CD4-positive, alpha-beta T cell treated with Interleukin-4 for 4 hours (primary cell): Measurements from ENCODE around the gene GRIN2A.

ENCODE experiments used
- DNase-seq: peaks from one replicate; pipeline ENCODE4 v3.0.0-alpha.2; 2020

GRIN2A gene

DNA sequence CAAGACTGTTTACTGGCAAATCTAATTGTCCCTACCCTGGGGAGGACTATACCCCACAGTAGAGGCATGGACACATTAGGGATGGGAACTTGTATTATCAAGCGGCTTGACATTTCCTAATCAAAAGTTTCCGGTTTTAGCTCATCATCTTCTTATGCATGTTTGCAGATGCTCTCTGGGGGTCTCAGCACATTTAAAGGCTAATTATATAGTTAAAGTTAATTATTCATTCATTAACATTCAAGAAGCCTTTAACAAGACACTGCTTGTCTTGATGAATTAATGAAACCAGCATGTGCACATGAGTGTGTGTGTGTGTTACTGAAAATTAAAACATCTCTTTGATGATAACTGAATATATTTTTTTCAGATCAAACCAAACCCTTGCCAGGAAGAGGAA is 377.1 kb downstream of the GRIN2A start:
- DNase-seq, result no peak

DNA sequence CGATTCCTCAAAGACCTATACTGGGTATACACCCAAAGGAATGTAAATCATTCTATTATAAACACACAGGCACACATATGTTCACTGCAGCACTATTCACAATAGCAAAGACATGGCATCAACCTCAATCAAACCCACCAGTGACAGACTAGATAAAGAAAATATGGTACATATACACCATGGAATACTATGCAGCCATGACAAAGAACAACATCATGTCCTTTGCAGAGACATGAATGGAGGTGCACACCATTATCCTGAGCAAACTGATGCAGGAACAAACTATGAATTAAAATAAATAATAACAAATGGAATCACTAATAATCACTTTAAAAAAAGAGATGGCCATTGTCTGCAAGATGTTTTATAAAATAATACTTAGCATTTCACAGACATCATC is 380.1 kb downstream of the GRIN2A start:
- no peak for DNase-seq

DNA sequence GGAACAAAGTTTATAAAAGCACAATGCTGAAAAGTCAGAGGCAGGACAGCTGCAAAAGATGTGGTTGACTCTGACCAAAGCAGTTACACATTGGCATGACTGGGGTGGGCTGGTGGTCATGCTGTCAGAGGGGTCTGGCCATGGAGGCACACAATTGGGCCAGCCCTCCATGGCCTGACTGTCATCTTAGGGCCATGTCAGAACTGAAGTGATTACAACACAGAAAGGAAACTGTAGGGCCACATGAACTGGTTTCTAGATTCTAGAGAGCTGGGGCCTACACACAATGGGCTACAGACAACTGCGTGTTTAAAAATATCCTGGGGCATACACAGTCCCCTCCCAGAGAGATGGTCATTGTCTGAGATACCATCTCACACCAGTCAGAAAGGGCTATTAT is 380.6 kb downstream of the GRIN2A start:
- no peak for DNase-seq

DNA sequence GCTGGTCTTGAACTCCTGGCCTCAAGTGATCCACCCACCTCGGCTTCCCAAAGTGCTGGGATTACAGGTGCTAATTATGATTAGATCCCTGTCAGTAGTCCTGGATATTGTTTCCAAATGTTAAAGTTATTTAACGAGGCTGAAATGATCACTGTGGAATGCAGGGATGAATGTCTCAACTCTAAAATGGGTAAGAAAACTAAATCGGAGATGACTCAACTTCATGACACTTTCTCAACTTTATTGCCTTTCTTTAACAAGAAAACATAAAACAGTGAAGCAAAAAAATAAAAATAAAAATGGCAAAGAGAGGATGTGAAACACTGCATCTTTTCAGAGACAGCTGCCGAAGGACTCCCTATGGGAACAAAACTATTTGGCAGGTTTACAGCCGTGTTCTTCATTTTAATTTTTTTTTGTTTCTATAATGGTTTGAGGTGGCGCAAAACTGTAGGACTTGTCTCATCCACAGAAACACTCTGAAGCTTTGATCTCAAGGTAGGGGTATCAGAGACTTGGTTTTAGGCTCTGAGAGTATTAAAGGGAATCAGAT is 382.0 kb downstream of the GRIN2A start:
- no peak for DNase-seq

GRCh38 chr16:9798952-9799580 is 383.2 kb downstream of the GRIN2A start:
- DNase-seq, result no peak

DNA sequence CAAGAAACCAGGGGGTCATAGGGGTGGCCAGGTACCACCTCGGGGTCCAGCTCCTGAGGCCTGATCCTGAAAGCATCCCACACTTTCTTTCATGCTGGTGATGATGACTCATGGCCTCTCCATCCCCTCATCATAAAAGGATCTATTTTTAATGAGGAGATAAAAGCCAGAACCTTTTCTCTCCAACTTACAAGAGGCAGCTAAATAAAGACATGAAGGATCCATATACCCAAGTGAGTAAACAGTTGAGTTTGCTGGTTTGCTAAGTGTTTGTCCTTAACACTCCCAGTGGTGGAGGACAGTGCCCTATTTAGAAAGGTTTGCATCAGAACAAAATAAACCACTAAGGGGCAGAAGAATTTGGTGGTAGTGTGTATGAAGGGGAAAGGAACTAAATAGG is 383.8 kb downstream of the GRIN2A start:
- no peak for DNase-seq

GRCh38 chr16:9797306-9797705 is 384.9 kb downstream of the GRIN2A start:
- DNase-seq, result no peak

GRCh38 chr16:9793623-9794022 is 388.6 kb downstream of the GRIN2A start:
- no peak for DNase-seq

DNA sequence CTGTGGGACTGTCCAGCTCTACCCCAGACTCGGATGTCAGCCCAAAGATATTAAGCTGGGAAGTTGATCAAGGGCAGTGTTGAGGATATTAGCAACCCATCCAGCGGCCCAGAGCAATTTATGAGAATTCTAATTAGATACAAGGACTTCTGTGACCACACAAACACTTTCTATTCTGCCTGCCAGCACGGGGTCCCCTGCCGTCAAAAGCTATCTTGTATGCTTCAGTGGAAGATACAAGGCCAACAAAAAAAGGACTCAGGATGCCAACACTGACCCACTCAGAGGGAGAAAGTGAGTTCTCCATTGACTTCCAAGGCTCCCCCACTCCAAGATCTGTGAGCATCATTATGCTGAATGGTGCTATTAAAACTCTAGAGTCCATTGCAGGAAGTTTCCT is 390.7 kb downstream of the GRIN2A start:
- no peak for DNase-seq

GRCh38 chr16:9790199-9790598 is 392.0 kb downstream of the GRIN2A start:
- no peak for DNase-seq

DNA sequence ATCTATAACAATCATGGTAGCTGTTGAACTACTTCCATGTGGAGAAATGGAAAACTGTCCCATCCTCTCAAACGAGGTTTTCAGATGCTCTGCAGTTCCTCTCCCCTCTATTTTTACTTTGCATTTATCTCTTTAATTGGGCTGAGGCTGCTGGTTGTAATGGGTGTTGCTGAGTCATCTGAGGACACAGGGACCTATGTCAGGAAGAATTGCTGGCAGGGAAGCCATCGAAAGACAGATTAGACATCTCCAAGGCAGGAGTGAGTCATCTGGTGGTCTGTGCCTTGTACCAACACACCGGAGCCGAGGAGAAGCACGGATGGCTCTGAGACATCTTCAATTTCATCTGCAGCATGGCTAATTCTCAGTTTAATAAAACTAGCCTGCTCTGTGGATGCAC is 394.5 kb downstream of the GRIN2A start:
- no peak for DNase-seq

DNA sequence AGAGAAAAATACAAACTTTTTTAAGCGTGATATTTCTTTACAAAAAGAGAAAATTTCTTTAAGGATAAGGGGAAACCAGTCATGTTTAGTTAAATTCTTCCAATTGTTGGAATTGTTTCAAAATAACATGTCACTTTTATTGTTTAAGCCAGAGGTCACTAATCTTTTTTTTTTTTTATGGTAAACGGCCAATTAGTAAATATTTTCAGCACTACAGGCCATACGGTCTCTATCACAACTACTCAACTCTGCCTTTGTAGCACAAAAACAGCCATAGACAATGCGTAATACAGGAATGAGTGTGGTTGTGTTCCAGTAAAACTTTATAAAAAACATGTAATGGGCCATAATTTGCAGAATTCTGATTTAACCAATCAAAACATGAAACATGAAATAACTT is 401.4 kb downstream of the GRIN2A start:
- DNase-seq, result no peak

DNA sequence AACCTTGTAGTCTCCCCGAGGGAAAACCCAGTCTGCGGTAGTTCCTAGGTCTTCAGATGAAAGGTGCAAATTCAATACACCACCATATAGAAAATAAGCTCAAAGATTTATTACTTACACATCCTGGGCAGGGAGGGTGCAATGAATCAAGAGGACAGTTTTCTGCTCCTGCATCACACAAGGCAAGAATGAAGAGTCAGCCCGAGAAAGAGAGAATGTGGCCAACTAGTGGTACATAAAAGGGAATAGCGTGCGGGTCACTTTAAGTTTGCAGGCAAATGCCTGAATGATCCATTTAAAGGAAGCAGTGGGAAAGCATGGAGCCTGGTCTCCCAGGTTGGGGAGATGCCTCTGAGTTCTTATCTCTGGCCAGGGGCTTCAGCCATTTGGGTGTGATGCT is 403.4 kb downstream of the GRIN2A start:
- DNase-seq, result no peak

- no peak for DNase-seq
Observed at GRCh38 chr16:9775998-9776397, 406.2 kb downstream of the GRIN2A start.

DNA sequence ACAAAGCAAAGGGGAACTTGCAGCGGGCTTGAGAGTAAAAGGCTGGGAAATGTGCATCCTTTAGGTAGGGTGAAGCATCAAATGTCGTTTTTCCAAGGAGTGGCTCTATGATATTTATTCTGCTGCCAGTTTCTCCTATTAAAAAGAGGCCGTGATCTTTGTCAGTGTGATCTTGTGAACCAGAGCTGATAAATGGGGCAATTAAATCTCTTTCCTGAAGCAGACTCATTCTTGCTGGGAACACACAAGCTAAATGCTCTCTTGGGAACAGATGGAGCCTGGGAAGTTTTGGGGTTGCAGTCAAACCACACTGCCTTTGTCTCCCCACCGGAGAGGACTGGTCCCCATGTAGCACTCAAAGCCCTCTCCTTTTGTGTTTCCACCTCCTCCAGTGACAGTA is 408.9 kb downstream of the GRIN2A start:
- DNase-seq, result no peak

DNA sequence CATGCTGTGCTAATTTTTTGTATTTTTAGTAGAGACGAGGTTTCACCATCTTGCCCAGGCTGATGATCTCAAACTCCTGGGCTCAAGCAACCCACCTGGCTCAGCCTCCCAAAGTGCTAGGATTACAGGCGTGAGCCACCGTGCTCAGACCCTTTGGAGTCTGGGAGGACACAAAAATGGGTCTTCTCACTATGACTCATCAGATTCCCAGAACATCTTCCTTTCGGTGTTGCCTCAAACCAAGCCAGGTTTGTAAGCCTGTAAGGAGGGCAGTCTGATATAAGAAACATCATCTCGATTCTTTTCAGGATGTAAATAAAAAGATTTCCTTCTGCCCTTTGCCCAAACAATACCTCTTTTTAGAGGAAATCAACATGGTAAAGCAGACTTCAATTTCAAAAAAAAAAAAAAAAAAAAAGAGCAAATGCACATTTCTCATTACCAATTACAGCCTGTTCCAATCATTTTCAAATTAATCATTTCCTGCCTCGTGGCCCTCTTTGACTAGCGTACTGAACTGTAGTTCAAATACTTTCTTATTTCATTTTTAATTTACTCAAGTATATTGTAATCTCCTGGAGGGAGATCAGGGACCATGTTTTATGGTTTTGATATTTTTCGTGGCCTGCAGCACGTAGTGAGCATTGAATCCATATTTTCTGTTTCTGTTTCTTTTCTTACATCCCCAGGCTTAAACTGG is 409.6 kb downstream of the GRIN2A start:
- DNase-seq, result no peak

DNA sequence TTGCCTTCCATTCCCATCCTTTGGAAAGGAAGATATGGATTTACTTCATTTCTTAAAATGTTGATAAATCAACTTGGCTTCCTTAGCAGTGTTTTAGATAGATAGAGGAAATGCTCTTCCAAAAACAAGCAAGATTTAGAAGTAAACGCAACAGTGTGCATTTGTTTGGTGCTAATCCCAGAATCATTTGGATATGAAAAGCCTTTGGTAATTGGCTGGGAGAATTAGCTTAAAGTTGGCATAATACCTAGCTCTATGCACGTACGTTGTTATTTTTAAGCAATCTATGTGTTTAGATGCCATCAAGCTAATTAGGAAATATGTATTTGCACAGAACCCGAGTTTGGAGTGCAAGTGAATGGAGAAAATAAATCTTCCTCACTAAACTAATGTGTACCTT is 415.3 kb downstream of the GRIN2A start:
- DNase-seq, result no peak

DNA sequence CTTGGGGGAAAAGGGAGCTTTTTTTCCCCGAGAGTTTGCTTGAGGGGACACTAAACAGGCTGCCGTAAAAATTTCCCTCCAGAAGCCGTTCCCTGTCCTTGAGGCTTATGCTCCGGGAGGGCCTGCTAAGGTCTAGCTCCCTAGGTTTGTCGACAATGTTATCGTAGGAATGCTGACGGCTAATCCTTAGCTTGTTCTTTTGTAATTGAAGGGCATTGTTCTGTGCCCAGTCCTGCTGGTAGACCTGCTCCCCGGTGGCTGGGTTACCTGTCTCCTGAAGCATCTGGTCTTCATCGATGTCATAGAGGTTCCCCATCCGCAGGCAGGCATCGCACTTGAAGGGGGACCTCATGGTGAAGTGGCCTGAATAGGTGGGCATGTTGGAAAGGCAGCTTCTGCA is 418.7 kb downstream of the GRIN2A start:
- DNase-seq, result no peak

DNA sequence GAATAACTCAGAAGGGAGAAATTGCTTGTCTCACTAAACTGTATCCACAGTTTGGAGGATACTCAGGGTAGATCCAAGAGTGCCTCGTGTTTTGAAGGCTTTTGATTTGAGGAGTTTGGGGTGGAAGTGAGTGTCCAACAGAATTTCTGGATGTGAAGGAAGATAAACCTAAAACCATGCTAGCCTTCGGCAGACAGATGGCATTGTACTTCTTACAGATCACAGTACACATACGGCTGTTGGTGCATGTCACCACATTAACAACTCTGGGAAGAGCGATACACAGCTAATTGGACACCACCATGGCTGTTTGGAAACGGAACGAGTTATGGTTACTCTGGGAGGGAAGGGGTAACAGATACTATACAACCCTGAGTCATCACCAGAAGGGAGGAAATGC is 420.4 kb downstream of the GRIN2A start:
- no peak for DNase-seq

GRCh38 chr16:9757687-9758086 is 424.5 kb downstream of the GRIN2A start:
- DNase-seq, result no peak

DNA sequence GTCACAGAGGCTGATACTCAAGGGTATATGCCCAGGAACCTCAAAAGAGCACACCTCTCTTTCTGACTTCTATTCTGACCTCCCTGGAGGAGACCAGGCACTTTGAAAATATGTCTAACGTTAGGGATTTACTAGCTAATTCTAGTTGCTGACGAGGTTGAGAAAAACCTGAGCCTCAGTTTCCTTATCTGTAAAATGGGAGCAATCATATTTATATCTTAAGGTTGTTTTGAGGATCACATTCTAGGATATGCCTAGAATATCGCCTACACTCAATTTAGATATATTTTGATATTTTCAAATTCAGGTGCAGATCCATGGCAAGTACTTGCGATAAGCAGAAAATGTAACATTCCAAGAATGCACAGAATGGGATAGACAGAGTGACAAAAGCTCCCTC is 425.8 kb downstream of the GRIN2A start:
- DNase-seq, result no peak

GRCh38 chr16:9755081-9755480 is 427.1 kb downstream of the GRIN2A start:
- DNase-seq, result no peak

GRCh38 chr16:9741776-9742175 is 440.5 kb downstream of the GRIN2A start:
- DNase-seq, result no peak

DNA sequence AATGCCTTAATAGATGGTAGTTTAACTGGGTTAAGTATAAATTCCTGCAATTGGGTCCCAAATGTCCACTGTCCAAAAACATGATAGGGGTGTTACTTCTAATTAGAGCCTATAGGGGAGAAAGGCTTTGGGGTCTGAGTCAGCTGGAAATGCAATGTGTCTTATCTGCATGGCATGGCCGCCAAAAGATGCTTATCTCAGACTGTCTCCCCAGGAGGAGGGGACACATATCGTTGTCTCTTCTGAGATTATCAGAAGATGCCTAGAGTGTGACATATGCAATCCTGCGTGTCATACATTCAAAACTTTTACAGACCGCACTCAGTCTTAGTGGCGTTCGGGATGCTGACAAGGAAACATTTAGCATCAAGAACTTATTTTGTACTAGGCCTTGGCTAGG is 442.9 kb downstream of the GRIN2A start:
- DNase-seq, result no peak

DNA sequence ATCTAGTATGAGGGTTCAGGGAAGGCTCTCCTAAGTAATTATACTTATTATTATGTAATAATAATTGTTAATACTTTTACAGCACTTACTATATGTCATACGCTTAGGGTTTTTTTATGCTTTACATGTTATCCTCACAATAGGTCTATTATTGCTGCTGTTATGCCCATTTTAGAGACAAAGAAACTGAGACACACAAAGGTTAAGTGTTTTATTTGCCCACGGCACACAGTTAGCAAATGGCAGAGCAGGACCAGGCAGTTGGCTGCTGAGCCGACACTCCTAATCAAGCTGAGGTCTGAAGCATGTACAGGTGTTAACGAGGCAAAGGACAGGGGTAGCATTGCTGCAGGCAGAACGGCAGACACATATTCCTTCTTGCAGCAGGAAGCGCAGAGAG is 443.5 kb downstream of the GRIN2A start:
- DNase-seq, result no peak
